ENCODE measurements around the gene APRT. TPM values are rescaled to one million over a fixed set of nuclear protein-coding genes. Genes with fewer than 3 reads are reported as not detected.

Gene APRT
- total RNA-seq, 1 experiment from 2014 or later = 311 TPM

DNA sequence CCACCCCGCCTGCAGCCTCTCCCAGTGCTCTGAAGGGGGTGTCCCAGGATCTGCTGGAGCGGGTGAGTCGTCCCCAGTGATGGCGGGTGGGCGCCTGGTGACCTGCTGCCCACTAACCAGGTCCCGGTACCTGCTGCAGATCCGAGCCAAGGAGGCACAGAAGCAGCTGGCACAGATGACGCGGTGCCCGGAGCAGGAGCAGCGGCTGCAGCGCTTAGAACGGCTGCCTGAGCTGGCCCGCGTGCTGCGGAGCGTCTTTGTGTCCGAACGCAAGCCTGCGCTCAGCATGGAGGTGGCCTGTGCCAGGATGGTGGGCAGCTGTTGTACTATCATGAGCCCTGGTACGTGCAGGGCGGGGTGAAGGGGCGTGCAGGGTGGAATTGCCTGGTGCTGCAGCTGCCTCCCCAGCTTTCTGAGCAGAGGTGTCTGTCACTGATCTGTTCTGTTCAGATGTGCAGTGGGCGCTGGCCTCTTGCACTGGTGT lies 4.5 kb downstream of the APRT start:
- BruUV-seq (replicated peaks) = no TSS peak

More for the DNA sequence above, 4.5 kb downstream of the APRT start:
- H3K27ac ChIP-seq (ENCODE audit: low read depth, low read length) = peak overlapping the region; percentile 100
- ChIA-PET CTCF (no interaction called here), RAD21 (ENCODE audit: low non-redundant PET in 1 of 2, low total read pairs in 2 of 2, uncharacterized antibody in 2 of 2, unreplicated experiment in 2 of 2) (no interaction called here), POLR2A (no interaction called here)
- peaks cover 72% of the 10 kb centered on the region for H3K79me2 ChIP-seq (ENCODE audit: insufficient read depth, low read length)
- no peaks in the 10 kb centered on the region for H3K9me3 ChIP-seq (ENCODE audit: control insufficient read depth in 1 of 2, insufficient read depth in 1 of 2, low read depth in 1 of 2, low read length in 2 of 2)
- intact Hi-C loops (cut with micrococcal nuclease) = no loop called here
- no peaks in the 10 kb centered on the region for H3K27me3 ChIP-seq (ENCODE audit: insufficient read depth, low read length)
- H3K9ac ChIP-seq (ENCODE audit: low read length) = no peak overlapping the region
- ATAC-seq = no peak
- peaks cover 19 to 61% of the 10 kb centered on the region in 2 experiments; a peak in 3 of 4 replicates for H3K36me3 ChIP-seq (ENCODE audit: control insufficient read depth in 1 of 2, insufficient read depth in 2 of 2, low read length in 2 of 2)
- H3K9me2 ChIP-seq (ENCODE audit: insufficient read depth) = no peaks in the 10 kb centered on the region
- peaks cover 17 to 55% of the 10 kb centered on the region in 2 experiments for H3K4me1 ChIP-seq (ENCODE audit: control insufficient read depth in 1 of 2, insufficient read depth in 2 of 2, low read length in 2 of 2)
- no peak overlapping the region for H2AFZ ChIP-seq (ENCODE audit: low read depth, low read length, poor library complexity, severe bottlenecking)
- H3K4me2 ChIP-seq (ENCODE audit: low read length) = no peak overlapping the region
- peaks cover 12% of the 10 kb centered on the region; the same call in 1 of the 2 replicates for H4K20me1 ChIP-seq (ENCODE audit: insufficient read depth)
- no peak for TF ChIP-seq JUND (IDR thresholded peaks at IDR 0.05)
- no peak for TF ChIP-seq POLR2A (IDR thresholded peaks at IDR 0.05; ENCODE audit: borderline replicate concordance, extremely low read depth, insufficient read depth, insufficient read length)
- TF ChIP-seq CBX3 (IDR thresholded peaks at IDR 0.05; ENCODE audit: low read depth) = no peak
- TF ChIP-seq EGR1 (IDR thresholded peaks at IDR 0.05; ENCODE audit: low read depth) = no peak
- no peak for TF ChIP-seq SRF (IDR thresholded peaks at IDR 0.05; ENCODE audit: low read depth)
- TF ChIP-seq FOSL1 (IDR thresholded peaks at IDR 0.05; ENCODE audit: low read depth) = no peak
- TF ChIP-seq, protein P1, sequence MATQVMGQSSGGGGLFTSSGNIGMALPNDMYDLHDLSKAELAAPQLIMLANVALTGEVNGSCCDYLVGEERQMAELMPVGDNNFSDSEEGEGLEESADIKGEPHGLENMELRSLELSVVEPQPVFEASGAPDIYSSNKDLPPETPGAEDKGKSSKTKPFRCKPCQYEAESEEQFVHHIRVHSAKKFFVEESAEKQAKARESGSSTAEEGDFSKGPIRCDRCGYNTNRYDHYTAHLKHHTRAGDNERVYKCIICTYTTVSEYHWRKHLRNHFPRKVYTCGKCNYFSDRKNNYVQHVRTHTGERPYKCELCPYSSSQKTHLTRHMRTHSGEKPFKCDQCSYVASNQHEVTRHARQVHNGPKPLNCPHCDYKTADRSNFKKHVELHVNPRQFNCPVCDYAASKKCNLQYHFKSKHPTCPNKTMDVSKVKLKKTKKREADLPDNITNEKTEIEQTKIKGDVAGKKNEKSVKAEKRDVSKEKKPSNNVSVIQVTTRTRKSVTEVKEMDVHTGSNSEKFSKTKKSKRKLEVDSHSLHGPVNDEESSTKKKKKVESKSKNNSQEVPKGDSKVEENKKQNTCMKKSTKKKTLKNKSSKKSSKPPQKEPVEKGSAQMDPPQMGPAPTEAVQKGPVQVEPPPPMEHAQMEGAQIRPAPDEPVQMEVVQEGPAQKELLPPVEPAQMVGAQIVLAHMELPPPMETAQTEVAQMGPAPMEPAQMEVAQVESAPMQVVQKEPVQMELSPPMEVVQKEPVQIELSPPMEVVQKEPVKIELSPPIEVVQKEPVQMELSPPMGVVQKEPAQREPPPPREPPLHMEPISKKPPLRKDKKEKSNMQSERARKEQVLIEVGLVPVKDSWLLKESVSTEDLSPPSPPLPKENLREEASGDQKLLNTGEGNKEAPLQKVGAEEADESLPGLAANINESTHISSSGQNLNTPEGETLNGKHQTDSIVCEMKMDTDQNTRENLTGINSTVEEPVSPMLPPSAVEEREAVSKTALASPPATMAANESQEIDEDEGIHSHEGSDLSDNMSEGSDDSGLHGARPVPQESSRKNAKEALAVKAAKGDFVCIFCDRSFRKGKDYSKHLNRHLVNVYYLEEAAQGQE (IDR thresholded peaks at IDR 0.05; ENCODE audit: low read depth) = no peak
- TF ChIP-seq, protein P2, sequence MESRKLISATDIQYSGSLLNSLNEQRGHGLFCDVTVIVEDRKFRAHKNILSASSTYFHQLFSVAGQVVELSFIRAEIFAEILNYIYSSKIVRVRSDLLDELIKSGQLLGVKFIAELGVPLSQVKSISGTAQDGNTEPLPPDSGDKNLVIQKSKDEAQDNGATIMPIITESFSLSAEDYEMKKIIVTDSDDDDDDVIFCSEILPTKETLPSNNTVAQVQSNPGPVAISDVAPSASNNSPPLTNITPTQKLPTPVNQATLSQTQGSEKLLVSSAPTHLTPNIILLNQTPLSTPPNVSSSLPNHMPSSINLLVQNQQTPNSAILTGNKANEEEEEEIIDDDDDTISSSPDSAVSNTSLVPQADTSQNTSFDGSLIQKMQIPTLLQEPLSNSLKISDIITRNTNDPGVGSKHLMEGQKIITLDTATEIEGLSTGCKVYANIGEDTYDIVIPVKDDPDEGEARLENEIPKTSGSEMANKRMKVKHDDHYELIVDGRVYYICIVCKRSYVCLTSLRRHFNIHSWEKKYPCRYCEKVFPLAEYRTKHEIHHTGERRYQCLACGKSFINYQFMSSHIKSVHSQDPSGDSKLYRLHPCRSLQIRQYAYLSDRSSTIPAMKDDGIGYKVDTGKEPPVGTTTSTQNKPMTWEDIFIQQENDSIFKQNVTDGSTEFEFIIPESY (IDR thresholded peaks at IDR 0.05; ENCODE audit: extremely low read depth, insufficient replicate concordance, low read length) = no peak
- no peak for TF ChIP-seq ELF1 (IDR thresholded peaks at IDR 0.05; ENCODE audit: borderline replicate concordance, low read depth)
- TF ChIP-seq, protein P3, sequence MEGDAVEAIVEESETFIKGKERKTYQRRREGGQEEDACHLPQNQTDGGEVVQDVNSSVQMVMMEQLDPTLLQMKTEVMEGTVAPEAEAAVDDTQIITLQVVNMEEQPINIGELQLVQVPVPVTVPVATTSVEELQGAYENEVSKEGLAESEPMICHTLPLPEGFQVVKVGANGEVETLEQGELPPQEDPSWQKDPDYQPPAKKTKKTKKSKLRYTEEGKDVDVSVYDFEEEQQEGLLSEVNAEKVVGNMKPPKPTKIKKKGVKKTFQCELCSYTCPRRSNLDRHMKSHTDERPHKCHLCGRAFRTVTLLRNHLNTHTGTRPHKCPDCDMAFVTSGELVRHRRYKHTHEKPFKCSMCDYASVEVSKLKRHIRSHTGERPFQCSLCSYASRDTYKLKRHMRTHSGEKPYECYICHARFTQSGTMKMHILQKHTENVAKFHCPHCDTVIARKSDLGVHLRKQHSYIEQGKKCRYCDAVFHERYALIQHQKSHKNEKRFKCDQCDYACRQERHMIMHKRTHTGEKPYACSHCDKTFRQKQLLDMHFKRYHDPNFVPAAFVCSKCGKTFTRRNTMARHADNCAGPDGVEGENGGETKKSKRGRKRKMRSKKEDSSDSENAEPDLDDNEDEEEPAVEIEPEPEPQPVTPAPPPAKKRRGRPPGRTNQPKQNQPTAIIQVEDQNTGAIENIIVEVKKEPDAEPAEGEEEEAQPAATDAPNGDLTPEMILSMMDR (IDR thresholded peaks at IDR 0.05 in 2 of 3, conservative IDR thresholded peaks at IDR 0.05 in 1 of 3; ENCODE audit: borderline replicate concordance in 1 of 3, insufficient read depth in 1 of 3, low read depth in 2 of 3, low read length in 2 of 3) = no peak
- TF ChIP-seq ZNF274 (IDR thresholded peaks at IDR 0.05; ENCODE audit: low read depth, low read length) = no peak
- TF ChIP-seq SIN3A (IDR thresholded peaks at IDR 0.05; ENCODE audit: low read depth) = no peak
- no peak for TF ChIP-seq CEBPB (IDR thresholded peaks at IDR 0.05; ENCODE audit: low read depth)
- TF ChIP-seq, protein P4, sequence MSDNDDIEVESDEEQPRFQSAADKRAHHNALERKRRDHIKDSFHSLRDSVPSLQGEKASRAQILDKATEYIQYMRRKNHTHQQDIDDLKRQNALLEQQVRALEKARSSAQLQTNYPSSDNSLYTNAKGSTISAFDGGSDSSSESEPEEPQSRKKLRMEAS (IDR thresholded peaks at IDR 0.05) = no peak
- TF ChIP-seq EZH2phosphoT487 (IDR thresholded peaks at IDR 0.05; ENCODE audit: borderline replicate concordance) = no peak
- DNase-seq (ENCODE audit: low read depth, low spot score) = no peak
- no peak overlapping the region for H3K4me3 ChIP-seq (replicated peaks in 1 of 2; ENCODE audit: low read depth in 1 of 2, low read length in 2 of 2)
